Colon (tissue), 2 donors: ENCODE measurements around the gene SLC25A48.

Experiments used
- FAIRE-seq: peaks from 2 replicates; lab custom pipeline; 2012; peaks lifted over from hg19 to GRCh38; lab: Jason Lieb, UNC
- donor health status: control.
- donor health status: control.

SLC25A48 gene

DNA sequence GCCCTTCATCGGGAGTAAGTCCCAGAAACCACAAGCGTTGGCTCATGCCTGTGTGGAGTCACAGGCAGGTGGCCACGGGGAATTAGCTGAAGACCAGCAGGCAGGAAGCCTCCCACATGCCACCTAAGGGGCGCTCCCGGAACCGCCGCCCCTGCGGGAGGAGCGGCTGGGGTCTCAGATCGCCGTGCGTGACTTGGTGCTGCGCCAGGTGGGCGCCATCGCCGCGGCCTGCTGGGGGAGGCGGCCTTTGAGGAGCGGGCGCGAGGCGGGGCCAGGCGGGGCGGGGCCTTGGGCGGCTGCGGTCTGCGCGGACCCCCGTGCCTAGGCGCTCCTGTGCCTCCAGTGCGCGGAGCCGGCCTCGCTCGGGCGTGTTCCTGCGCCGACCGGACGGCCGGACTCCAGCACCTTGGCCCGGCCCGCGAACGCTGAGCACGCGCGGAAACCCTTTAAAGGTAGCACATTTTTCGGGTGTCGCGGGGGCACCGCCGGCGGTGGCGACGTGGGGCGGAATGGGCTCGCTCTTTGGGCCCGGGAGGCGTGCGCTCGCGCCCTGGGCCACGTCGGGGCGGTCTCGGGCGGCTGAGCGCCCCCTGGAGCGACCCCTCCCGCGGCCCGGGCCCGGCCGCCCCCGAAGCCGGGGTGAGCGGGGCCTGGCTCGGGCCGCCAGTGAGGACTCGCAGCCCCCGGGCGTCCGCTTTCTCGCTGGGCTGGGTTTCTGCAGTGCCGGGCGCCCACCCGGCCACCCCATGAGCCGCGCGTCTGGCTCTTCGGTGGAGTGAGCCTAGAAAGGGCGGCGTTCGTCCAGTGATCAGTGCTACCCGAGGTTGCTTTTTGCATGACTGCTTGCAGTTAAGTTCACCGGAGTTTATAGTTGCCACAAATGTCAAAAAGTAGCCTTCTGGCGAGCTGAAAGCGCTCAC is 95.8 kb downstream of the SLC25A48 start:
- FAIRE-seq, result no peak

DNA sequence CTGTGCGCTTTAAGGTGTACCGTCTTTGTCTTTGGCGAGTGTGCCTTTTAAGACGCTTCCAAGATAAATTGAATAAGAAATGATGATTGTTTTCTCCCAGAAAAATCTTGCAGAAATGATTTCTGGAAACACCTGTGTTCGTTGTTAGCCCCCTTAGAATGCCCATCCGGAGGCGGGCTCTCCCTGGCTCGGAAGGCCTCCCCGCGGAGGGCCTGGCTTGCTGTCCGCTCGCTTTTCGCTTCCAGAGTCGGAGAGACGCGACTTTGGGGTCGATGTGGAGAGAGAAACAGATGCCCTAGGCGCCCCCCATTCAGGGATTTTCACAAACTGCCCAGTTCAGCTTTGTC is 96.5 kb downstream of the SLC25A48 start:
- FAIRE-seq, result no peak

DNA sequence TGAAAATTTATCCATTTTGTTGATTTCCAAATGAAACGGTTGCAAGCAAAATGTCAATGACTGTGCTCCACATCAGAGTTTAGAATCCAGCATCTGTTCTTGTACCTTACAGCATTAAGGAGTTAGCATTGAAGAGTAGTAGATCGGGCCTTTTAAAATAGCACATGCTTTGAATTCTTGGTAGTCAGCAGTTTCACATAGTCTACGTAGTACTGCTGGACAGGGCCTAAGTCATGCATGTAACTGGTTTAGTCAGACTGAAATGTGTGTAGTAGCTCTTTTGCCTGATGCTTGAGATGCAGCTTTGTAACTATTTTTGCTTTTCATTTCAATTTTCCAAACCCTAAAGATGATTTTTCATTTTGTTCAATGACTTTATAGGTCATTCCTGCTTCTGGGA is 100.5 kb downstream of the SLC25A48 start:
- no peak for FAIRE-seq

DNA sequence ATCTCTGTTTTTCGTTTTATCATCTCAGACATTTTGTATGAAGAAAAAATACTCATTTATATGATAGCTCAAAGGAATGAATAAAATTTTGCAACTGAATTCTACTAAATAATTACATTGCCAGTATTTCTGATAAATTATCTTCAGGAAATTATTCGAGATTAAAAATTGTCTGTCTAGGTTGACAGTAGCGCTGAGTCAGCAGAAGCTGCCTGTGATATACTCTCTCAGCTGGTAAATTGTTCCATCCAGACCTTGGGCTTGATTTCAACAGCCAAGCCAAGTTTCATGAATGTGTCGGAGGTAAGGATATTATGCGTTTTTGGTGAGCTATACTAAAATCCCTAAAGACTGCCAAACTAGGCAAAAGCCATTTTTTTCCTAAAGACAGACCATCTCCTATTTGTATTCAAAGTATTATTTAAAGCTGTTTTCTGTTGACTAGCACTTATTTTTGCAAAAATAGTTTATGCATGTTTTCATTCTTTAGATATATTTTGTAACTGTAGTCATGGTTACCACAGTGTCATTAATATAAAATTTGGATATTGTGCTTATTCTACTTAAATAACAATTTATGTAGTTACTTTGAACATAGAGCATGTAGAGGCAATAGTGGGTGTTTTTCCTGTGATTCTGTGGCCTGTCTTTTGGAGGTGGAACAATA is 102.9 kb downstream of the SLC25A48 start:
- no peak for FAIRE-seq
